RWPE2 (cell line): Measurements from ENCODE around the gene PTH2.

Source experiments
- ATAC-seq: fragments of 200-7000 bp; cut with Tn5 transposase; 3 replicates; pipeline ENCODE4 v1.9.1; 2021; ENCODE audit warnings: low read depth
- DNase-seq: peaks from one replicate; pipeline ENCODE4 v3.0.0-alpha.2; 2020; ENCODE audit warnings: low spot score
- H3K27ac ChIP-seq: fragments of 450-650 bp; 2 replicates; pipeline ENCODE4 v1.5.1; 2017; ENCODE audit warnings: mild to moderate bottlenecking; ENCODE audit not compliant: poor library complexity, severe bottlenecking
- H3K27me3 ChIP-seq: fragments of 250-450 bp; sonication (Bioruptor Pico); 2 replicates; pipeline ENCODE4 v1.5.1; 2021; ENCODE audit warnings: mild to moderate bottlenecking, moderate library complexity; ENCODE audit not compliant: insufficient read depth, poor library complexity, severe bottlenecking
- H3K36me3 ChIP-seq: fragments of 250-450 bp; sonication (Bioruptor Pico); 2 replicates; pipeline ENCODE4 v1.5.1; 2020; ENCODE audit warnings: low read depth, mild to moderate bottlenecking, moderate library complexity
- H3K4me1 ChIP-seq: fragments of 250-450 bp; sonication (Bioruptor Pico); 2 replicates; pipeline ENCODE4 v1.5.1; 2021; ENCODE audit warnings: mild to moderate bottlenecking, moderate library complexity; ENCODE audit not compliant: insufficient read depth, poor library complexity, severe bottlenecking
- H3K4me3 ChIP-seq: fragments of 250-450 bp; sonication (Bioruptor Pico); 2 replicates; pipeline ENCODE4 v1.5.1; 2021; ENCODE audit warnings: mild to moderate bottlenecking, moderate library complexity; ENCODE audit not compliant: severe bottlenecking
- H3K9me3 ChIP-seq: fragments of 250-450 bp; sonication (Bioruptor Pico); 2 replicates; pipeline ENCODE4 v1.5.1; 2021; ENCODE audit warnings: mild to moderate bottlenecking, moderate library complexity; ENCODE audit not compliant: severe bottlenecking
- CTCF ChIP-seq: fragments of 450-650 bp; IDR thresholded peaks from one replicate; pipeline ENCODE4 v1.5.1; 2017; ENCODE audit warnings: mild to moderate bottlenecking, moderate library complexity; ENCODE audit not compliant: poor library complexity, severe bottlenecking

The PTH2 gene

GRCh38 chr19:49390929-49391359 is 32.3 kb downstream of the PTH2 start:
- Histone ChIP-seq H3K27me3 (no peaks in the 10 kb centered on the region), H3K4me3 (no peak overlapping the region), H3K9me3 (no peaks in the 10 kb centered on the region), H3K4me1 (no peaks in the 10 kb centered on the region), H3K27ac (no peak overlapping the region), H3K36me3 (no peaks in the 10 kb centered on the region)
- DNase-seq (no peak), ATAC-seq (no peak)
- TF ChIP-seq CTCF: no peak

GRCh38 chr19:49390131-49390928 is 32.9 kb downstream of the PTH2 start:
- H3K9me3 ChIP-seq: no peaks in the 10 kb centered on the region
- no peak for TF ChIP-seq CTCF
- H3K27me3 ChIP-seq: no peaks in the 10 kb centered on the region
- no peak overlapping the region for H3K4me3 ChIP-seq
- no peak overlapping the region for H3K27ac ChIP-seq
- ATAC-seq (no peak), DNase-seq (no peak)
- no peaks in the 10 kb centered on the region for H3K36me3 ChIP-seq
- no peaks in the 10 kb centered on the region for H3K4me1 ChIP-seq

- no peak for TF ChIP-seq CTCF
Measured at GRCh38 chr19:49389406-49389805, 33.8 kb downstream of the PTH2 start.

GRCh38 chr19:49387936-49388372 is 35.3 kb downstream of the PTH2 start, which contains the start of gene KASH5:
KASH5 (plus strand) TSS chr19:49388249; CDS start chr19:49390884, 2,635 bp downstream.
- Histone ChIP-seq H3K36me3 (no peaks in the 10 kb centered on the region), H3K9me3 (no peaks in the 10 kb centered on the region), H3K4me1 (no peaks in the 10 kb centered on the region), H3K27me3 (no peaks in the 10 kb centered on the region), H3K4me3 (peak within 1 kb of the TSS; percentile 3), H3K27ac (no peak within 1 kb of the TSS)
- no peak for TF ChIP-seq CTCF
- DNase-seq (no peak), ATAC-seq (no peak)

More at GRCh38 chr19:49389406-49389805, 33.8 kb downstream of the PTH2 start:
- Histone ChIP-seq H3K27ac (no peak overlapping the region), H3K9me3 (no peaks in the 10 kb centered on the region), H3K4me1 (no peaks in the 10 kb centered on the region), H3K36me3 (no peaks in the 10 kb centered on the region), H3K27me3 (no peaks in the 10 kb centered on the region), H3K4me3 (no peak overlapping the region)
- DNase-seq (no peak), ATAC-seq (no peak)

GRCh38 chr19:49383599-49383998 is 39.6 kb downstream of the PTH2 start:
- ATAC-seq (no peak), DNase-seq (no peak)
- Histone ChIP-seq H3K27ac (no peak overlapping the region), H3K27me3 (no peaks in the 10 kb centered on the region), H3K9me3 (peaks cover 7% of the 10 kb centered on the region), H3K4me1 (no peaks in the 10 kb centered on the region), H3K36me3 (no peaks in the 10 kb centered on the region), H3K4me3 (no peak overlapping the region)
- TF ChIP-seq CTCF: no peak
